ENCODE measurements around the gene CCDC126.

- TF ChIP-seq POLR2AphosphoS5 (IDR thresholded peaks at IDR 0.05; ENCODE audit: borderline replicate concordance, low read depth, low read length): no peak
- TF ChIP-seq EZH2 (IDR thresholded peaks at IDR 0.05): no peak
Observed at GRCh38 chr7:23679898-23680413, 82.8 kb downstream of the CCDC126 start, which contains the start of gene FAM221A.

Measured in SK-N-MC (cell line).